Lung (tissue), 12 donors: ENCODE data around the gene OR2L5. TPM values are rescaled to one million over a fixed set of nuclear protein-coding genes. Genes with fewer than 3 reads are reported as not detected.

ENCODE experiments used
- ATAC-seq: fragments of 200-7000 bp; cut with Tn5 transposase; one replicate; pipeline ENCODE4 v1.9.1; 2020; ENCODE audit warnings: moderate number of reproducible peaks; ENCODE audit not compliant: insufficient read depth, low FRiP score
- DNase-seq, 3 donors: peaks; one replicate each; pipeline ENCODE4 v3.0.0-alpha.2; 2013 to 2017
- H3K27ac ChIP-seq, 2 donors: one replicate each; pipeline ENCODE4 v1.5.1; 2013; ENCODE audit warnings: mild to moderate bottlenecking in 2 of 2, moderate library complexity in 2 of 2, control low read depth in 1 of 2, inconsistent platforms in 1 of 2, low read depth in 1 of 2, low read length in 1 of 2
- H3K27me3 ChIP-seq, 3 donors: one replicate each; pipeline ENCODE4 v1.5.1; 2013; ENCODE audit warnings: low read length in 2 of 3; ENCODE audit not compliant: control insufficient read depth in 3 of 3, insufficient read depth in 3 of 3
- H3K36me3 ChIP-seq, 4 donors: one replicate each; pipeline ENCODE4 v1.5.1; 2013; ENCODE audit warnings: low read length in 4 of 4, mild to moderate bottlenecking in 1 of 4, moderate library complexity in 1 of 4; ENCODE audit not compliant: control insufficient read depth in 4 of 4, insufficient read depth in 4 of 4
- H3K4me1 ChIP-seq, 5 donors: one replicate each; pipeline ENCODE4 v1.5.1; 2013; ENCODE audit warnings: low read length in 5 of 5, mild to moderate bottlenecking in 2 of 5, moderate library complexity in 1 of 5; ENCODE audit not compliant: control insufficient read depth in 5 of 5, insufficient read depth in 5 of 5
- H3K4me3 ChIP-seq: one replicate; pipeline ENCODE4 v1.5.1; 2013; ENCODE audit warnings: mild to moderate bottlenecking, control low read depth, moderate library complexity
- H3K9ac ChIP-seq, 2 donors: one replicate each; pipeline ENCODE4 v1.5.1; 2013; ENCODE audit warnings: low read length in 2 of 2, control low read depth in 1 of 2; ENCODE audit not compliant: insufficient read depth in 1 of 2
- H3K9me3 ChIP-seq, 4 donors: one replicate each; pipeline ENCODE4 v1.5.1; 2013; ENCODE audit warnings: low read length in 3 of 4, mild to moderate bottlenecking in 1 of 4, moderate library complexity in 1 of 4; ENCODE audit not compliant: control insufficient read depth in 4 of 4, insufficient read depth in 3 of 4
- CTCF ChIP-seq: IDR thresholded peaks from 2 replicates; pipeline ENCODE4 v1.5.1; 2012; ENCODE audit warnings: mild to moderate bottlenecking; ENCODE audit errors: control extremely low read depth, extremely low read depth
- WGBS, 2 donors: extraction: QIAGEN DNeasy Blood & Tissue Kit; methylation state at CpG; one replicate each; pipeline ENCODE4 v1.1.7; 2013; 5-methylcytosine and 5-hydroxymethylcytosine counted together
- polyA plus RNA-seq, 2 donors: library from polyadenylated mRNA; stranded (reverse); fragments of 200-250 nt; gene quantifications; one replicate each; pipeline ENCODE4 v1.2.1, GENCODE V29; 2013
- total RNA-seq, 2 donors: library from RNA; depleted of rRNA in 1 of 2; stranded (reverse); fragments of >200 nt in 1 of 2; gene quantifications; one replicate each; pipeline ENCODE4 v1.2.1, GENCODE V29; 2014 to 2021
- donor health status: control.
- donor health status: control.
- donor health status: Bipolar disorder and iron deficiency.
- donor health status: healthy.
- donor health status: DM: yes; HTN: yes; CAD: no.

OR2L5 gene
- total and polyA plus RNA-seq, 4 donors: not detected

- no peak overlapping the region for H3K4me3 ChIP-seq
- H3K4me1 ChIP-seq: no peaks in the 10 kb centered on the region
- H3K9ac ChIP-seq: no peak overlapping the region
- TF ChIP-seq CTCF: no peak
- H3K36me3 ChIP-seq: no peaks in the 10 kb centered on the region
- no peak for DNase-seq
- peaks cover 3 to 10% (median 8%) of the 10 kb centered on the region in 4 donors for H3K9me3 ChIP-seq
- no peak overlapping the region for H3K27ac ChIP-seq
- 84 to 92% methylated on average over 3 of the region's 3 CpGs for WGBS, 2 donors
- no peaks in the 10 kb centered on the region for H3K27me3 ChIP-seq
- no peak for ATAC-seq
These were observed 3.8 kb upstream of the OR2L5 start for GRCh38 chr1:248009681-248010080.

DNA sequence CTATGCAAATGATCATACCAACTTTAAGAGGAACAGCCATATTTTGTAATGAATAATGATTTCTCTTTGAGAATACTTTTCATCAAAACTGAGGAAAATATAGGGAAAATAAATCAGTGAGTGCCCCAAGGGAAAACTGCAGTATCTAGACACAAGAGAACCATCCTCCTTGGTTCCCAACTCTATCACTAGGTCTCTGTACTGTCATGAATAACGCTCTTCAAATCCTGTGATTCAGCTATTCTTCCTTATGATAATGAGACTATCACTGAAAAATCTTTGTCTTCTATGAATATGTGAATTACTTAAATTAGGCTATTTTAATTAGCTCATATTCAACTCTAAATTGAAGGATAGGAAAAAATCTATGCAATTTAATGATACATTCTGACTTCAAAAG is 2.3 kb downstream of the OR2L5 start:
- no peak for DNase-seq
- no peak for ATAC-seq
- no peak for TF ChIP-seq CTCF
- H3K9ac ChIP-seq: no peak overlapping the region
- H3K36me3 ChIP-seq: no peaks in the 10 kb centered on the region
- H3K4me3 ChIP-seq: no peak overlapping the region
- no peaks in the 10 kb centered on the region for H3K27me3 ChIP-seq
- H3K4me1 ChIP-seq: no peaks in the 10 kb centered on the region
- no peak overlapping the region for H3K27ac ChIP-seq
- peaks cover 0 to 6% (median 2%) of the 10 kb centered on the region in 4 donors for H3K9me3 ChIP-seq
- 82 to 93% methylated on average over 1 of the region's 1 CpG for WGBS, 2 donors

DNA sequence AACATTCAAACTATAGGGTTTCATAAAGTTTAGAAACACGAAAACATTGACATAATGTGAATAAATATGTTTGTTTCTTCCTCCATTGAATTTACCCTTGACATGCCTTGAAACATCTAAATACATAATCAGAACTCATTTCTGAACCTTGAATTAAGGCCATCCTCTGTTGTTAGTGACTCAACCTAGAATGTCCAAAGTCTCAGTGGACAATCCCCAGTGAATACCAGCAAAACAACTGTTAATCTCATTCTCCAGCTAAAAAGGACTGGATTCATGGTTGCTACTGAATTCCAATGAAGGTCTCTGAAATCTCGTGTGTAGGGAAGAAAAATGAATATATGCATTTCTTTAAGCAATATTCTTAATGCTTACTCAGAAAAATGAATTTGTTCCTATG is 16.3 kb downstream of the OR2L5 start, which contains the start of gene OR2L2:
Gene OR2L2 (plus strand): TSS at position 301 of the 400 bp plus-strand sequence. CDS start 8,198 bp downstream, outside the sequence.
- WGBS, 2 donors: 57 to 59% methylated on average over 2 of the region's 2 CpGs
- Histone ChIP-seq H3K27me3 (no peaks in the 10 kb centered on the region), H3K9me3 (peaks cover 3 to 8% (median 4%) of the 10 kb centered on the region in 4 donors), H3K4me3 (no peak within 1 kb of the TSS), H3K4me1 (no peaks in the 10 kb centered on the region), H3K27ac (no peak within 1 kb of the TSS), H3K36me3 (no peaks in the 10 kb centered on the region), H3K9ac (no peak within 1 kb of the TSS)
- ATAC-seq (no peak), DNase-seq (no peak)
- TF ChIP-seq CTCF: no peak

- ATAC-seq: no peak
- Histone ChIP-seq H3K27me3 (no peaks in the 10 kb centered on the region), H3K4me3 (no peak overlapping the region), H3K36me3 (no peaks in the 10 kb centered on the region), H3K4me1 (no peaks in the 10 kb centered on the region), H3K9ac (no peak overlapping the region), H3K9me3 (peaks cover 0 to 10% (median 1%) of the 10 kb centered on the region in 4 donors), H3K27ac (no peak overlapping the region)
- no peak for TF ChIP-seq CTCF
- 76% methylated on average over 5 of the region's 5 CpGs for WGBS, 2 donors
- DNase-seq: no peak
These were observed 31.7 kb downstream of the OR2L5 start for GRCh38 chr1:248045209-248045608.
